Tongue (tissue), 2 donors: ENCODE measurements around the gene IL36B. TPM values are rescaled to one million over a fixed set of nuclear protein-coding genes. Genes with fewer than 3 reads are reported as not detected.

ENCODE experiments used
- DNase-seq: peaks from one replicate; pipeline ENCODE4 v3.0.0-alpha.2; 2015
- total RNA-seq: library from RNA; depleted of rRNA; stranded (reverse); fragments of >200 nt; gene quantifications from one replicate; pipeline ENCODE4 v1.2.3, GENCODE V29; 2014

IL36B gene
- total RNA-seq, 1 donor from 2014 or later: not detected

DNA sequence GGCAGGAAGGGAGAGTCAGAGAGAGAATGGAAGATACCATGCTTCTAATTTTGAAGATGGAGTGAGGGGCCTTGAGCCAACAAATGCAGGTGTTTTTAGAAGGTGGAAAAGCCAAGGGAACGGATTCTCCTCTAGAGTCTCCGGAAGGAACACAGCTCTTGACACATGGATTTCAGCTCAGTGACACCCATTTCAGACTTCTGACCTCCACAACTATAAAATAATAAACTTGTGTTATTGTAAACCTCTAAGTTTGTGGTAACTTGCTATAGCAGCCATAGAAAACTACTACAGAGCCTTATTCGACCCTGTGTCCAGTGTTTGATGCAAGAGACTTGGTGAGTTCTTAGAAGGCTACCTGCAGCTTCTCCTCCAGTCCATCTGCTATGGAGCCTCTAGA, 22.9 kb upstream of the IL36B start:
- DNase-seq: no peak

DNA sequence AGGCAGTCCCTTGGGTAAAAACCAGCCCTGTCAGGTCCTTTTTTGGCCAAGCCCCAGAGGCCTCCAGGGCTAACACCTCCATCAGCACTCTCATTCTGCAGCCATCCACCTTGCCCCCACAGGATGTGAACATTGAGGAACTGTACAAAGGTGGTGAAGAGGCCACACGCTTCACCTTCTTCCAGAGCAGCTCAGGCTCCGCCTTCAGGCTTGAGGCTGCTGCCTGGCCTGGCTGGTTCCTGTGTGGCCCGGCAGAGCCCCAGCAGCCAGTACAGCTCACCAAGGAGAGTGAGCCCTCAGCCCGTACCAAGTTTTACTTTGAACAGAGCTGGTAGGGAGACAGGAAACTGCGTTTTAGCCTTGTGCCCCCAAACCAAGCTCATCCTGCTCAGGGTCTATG, 22.4 kb upstream of the IL36B start:
- DNase-seq: no peak

DNA sequence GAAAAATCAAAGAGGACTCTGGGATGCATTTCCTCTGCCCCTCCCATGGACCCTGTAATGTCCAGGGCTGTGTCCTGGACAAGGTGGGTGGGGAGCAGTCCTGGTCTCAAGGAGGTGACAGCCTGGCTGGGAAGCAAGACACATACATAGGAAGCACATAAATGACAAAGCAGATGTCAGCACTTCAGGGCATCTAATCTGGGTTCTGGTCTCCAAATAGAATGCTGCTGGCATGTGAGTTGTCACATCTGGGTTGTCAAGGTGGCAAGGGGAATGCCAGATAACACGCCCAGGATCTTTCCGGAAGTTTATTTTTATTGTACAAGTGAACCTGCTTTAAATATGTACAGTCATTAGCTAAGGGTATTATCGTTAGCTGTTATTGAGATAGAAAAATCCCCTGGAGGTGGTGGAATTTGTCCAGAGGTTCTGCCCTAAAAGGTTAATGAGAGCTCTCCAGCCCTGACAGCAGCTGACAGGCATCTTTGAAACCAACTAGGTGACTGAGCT, 20.7 kb upstream of the IL36B start:
- no peak for DNase-seq

DNA sequence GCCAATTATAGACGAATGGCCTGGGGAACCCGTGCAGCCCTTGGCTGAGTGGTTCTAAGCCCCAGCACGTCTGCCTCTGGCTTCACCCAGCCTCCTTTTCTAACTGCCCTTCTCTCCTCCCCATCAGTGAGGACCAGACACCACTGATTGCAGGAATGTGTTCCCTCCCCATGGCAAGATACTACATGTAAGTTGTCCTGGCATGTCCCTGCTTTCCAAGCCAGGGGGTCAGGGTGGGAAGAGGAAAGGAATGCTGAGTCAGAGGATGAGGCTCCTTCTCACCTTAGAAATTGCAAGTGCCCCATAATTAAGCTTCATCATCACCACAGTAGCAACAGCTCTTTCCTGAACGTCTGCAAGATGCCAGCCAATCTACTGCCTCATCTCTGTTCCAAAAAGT, 19.9 kb upstream of the IL36B start:
- DNase-seq: no peak

DNA sequence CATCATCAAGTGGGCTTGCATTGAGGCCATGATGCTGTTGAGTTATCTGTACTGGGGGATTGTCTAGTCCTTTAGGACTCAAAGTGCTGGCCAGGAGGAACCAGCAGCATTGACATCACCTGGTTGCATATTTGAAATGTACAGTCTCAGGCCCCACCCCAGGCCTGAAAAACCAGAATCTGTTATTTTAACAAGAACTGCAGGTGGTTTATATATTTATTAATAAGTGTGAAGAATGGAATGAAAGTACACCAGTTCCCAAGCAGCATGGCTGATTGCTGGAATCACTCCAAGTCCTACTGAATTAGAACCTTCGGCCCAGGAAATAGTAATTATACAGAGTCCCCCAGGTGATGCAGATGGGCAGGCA, 17.9 kb upstream of the IL36B start:
- DNase-seq: no peak

DNA sequence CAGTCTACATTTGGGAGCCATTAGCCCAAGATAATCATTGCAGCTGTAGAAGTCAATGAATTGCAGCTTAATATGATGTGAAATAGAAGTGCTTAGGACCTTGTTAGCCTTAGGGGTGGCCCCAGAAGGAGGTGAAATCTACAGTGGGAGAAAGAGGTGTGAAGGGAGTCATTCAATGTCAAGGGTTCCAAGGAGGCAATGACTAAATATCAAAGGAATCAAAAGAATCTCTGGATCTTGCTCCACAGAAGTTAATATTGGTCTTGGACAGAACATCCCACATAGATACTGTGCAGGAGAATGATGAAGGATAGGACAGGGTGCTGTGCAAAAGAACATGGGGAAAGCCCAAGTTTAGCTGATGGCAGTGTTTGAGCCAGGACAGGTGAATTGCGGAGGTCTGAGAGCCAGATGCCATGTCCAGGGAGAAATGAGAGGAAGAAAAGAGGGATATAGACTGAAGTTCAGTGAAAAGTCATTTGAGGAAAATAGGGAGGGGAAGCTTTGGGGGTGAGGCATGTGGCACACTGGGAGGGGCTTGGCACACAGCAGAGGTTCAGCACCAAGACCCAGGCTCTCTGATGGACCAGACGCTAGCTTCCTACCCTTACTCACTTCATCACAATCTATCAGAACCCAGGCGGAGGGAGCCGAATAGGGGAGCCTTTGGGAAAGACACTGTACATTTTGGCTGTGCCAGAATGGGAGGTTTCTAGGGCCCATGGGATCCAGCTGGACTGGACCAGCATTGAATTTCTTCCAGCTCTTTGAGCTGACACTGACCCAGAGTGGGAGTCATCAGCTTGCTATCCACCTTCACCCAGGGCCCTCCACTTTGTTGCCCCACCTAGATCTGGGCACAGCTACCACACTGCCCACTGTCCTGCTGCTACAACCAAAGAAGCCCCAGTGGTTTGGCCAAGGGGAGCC, 17.3 kb upstream of the IL36B start:
- no peak for DNase-seq

DNA sequence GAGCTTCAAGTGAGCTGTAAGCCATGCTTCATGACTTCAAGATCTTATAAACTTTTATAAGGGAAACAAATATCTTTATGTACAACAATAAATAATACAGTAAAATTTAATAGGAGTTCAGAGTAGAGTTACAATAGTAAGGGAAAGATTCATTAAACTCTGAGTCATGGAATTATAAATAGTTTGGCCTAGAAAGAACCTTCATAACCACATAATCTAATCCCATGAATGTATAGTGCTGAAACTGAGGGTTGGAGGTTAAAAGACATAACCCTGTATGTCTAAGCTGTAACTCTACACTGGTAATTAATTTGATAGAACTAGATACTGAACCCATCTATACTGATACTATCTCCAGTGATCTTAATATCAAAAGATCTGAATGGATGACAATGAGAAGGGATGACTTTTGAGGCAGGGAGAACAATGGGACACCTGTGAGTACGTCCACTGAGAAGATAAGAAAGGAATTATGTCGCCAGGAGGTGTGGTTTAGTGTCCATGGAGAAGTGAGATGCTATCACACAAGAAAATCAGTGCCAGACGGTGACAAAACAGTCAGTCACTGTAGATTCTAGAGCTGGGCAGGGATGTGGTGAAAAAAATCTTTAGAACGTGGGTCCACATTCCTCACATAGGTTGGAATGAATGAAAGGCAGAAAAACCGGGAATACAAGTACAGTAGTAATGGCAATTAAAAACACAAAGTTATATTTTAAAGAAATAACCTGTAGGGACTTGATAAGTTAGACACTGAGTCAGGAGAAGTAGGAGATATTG, 16.2 kb upstream of the IL36B start:
- DNase-seq: no peak

DNA sequence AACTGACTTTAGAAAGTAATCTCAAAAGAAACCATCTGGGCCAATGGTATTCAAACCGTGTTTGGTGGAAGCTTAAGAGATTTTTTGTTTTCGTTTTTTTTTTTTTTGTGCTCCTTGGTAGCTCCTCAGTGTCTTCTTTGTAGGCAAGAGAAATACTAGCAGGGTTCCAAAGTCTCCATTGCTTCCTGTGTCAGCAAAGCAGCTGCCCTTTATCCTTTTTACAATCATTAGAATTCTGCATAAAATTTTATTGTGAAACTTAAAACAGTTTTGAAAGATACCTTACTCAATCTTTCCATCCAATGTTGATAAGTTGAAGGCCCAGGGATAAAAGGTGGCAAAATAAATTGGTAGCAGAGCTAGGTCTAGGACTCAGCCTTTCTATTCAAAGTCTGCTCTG, 15.6 kb upstream of the IL36B start:
- DNase-seq: no peak

DNA sequence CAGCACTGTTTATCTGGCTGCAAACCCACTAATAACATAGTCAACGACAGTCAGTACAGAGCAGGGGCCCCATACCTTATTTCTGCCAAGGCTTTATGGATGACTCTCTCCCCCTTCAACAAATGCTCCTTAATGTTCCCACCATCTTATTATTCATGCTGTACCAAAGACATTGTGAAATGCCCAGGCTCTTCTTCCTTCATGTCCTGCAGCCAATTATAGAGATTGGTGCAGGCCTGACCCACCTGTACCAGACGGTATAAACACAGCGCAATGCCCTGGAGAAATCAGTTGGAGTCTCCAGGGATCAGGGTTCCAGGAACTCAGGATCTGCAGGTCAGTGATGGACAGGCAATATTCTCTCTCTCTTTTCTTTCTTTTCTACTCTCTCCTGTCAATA, 15.0 kb upstream of the IL36B start, which contains the start of gene IL1F10:
IL1F10 (plus strand) TSS at position 290 of the 400 bp plus-strand sequence. CDS start 4,769 bp downstream, outside the sequence.
- DNase-seq: no peak

DNA sequence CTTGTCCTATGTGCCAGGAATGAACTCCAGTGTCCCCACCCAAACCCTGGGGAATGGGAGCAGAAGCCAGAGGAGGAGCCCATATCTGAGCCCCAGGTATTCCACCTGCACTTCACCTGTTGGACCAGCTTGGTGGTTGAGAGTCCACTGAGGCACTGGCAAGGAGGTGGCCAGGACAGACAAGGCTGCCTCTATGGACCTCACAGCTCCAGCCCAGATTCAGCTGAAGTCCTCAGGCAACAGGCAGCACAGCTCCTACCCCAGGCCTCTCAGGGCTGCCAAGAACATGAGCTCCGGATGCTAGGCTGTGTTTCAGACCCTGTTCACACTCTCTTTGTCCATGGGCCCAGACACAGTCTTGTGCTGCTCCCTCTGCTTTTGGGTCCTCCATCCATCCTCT, 12.2 kb upstream of the IL36B start:
- no peak for DNase-seq

DNA sequence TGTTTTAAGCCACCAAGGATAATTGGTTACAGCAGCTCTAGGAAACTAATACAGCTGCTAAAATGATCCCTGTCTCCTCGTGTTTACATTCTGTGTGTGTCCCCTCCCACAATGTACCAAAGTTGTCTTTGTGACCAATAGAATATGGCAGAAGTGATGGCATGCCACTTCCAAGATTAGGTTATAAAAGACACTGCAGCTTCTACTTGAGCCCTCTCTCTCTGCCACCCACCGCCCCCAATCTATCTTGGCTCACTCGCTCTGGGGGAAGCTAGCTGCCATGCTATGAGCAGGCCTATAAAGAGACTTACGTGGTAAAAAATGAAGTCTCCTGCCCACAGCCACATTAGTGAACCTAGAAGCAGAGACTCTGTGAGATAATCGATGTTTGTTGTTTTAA, 11.6 kb upstream of the IL36B start:
- DNase-seq: no peak

DNA sequence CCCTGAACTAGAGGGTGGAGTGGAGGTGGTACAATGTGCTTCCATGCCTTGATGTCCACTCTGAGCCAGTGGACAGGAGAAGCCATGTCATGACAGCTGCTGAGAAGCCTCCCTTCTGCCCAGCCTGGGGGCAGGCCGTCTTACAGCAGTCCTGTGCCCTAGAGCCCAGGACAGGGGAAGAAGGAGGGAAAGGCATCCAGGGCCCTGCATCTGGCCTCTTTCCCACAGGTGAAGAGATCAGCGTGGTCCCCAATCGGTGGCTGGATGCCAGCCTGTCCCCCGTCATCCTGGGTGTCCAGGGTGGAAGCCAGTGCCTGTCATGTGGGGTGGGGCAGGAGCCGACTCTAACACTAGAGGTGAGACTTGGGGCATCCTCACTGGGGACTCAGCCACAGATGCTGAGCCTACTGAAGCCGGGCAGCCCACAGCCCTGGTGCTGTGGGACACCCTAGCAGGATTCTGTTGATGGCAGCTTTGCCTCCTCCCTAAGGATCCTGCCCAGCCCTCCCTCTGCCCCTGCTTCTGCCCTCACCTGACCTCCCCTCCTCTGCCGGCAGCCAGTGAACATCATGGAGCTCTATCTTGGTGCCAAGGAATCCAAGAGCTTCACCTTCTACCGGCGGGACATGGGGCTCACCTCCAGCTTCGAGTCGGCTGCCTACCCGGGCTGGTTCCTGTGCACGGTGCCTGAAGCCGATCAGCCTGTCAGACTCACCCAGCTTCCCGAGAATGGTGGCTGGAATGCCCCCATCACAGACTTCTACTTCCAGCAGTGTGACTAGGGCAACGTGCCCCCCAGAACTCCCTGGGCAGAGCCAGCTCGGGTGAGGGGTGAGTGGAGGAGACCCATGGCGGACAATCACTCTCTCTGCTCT, 9.5 kb upstream of the IL36B start:
- DNase-seq: no peak

DNA sequence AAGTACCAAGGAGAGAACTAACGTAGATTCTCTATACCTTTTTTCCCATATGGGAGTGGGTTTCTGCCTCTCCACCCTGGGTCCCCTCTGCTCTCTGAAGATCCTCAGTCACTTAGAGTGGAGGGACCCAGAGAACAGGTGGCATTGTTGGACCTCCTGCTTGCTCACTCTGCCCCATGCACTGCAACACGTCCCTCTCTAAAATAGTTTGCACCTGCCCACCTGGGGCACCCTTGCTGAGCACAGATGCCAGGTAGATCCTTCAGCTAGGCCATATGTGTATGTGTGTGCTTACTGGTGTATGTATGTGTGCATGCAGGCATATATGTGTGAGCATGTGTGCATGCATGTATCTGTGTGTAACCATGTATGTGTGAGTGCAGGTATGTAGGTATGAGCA, 8.6 kb upstream of the IL36B start:
- DNase-seq: no peak

DNA sequence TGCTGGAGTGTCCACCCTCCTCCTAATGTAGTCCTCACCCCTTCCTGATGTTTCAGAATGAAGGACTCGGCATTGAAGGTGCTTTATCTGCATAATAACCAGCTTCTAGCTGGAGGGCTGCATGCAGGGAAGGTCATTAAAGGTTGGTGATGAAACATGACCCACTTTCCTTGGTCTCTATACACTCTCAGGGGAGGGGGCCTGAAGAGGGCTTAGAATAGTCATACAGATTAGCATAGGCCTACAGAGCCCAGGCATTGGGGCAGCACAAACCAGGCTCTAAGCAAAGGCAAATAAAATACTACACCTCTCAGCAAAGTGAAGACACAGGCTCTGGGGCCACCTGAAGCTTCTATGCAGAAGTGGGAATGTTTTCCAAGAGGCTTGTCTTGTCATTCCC, 8.1 kb upstream of the IL36B start:
- DNase-seq: no peak

DNA sequence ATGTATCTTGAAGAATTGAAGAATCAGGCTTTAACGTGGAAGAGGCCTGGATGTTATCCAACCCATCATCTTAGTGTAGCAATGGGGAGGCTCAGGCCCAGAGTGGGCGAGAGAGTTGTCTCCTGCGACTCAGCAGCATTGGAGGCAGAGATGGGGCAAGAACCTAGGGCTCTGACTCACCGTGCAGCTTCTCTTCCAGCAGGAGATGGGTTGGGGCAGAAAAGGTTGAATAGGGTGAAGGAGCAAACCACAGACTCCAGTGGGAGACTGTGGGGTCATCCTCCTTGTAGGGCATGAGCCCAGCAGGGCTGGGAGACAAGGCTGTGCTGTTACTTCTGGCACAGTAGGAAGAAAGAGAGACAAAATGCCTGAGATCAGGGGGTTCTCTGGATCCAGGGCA, 7.7 kb upstream of the IL36B start:
- no peak for DNase-seq

DNA sequence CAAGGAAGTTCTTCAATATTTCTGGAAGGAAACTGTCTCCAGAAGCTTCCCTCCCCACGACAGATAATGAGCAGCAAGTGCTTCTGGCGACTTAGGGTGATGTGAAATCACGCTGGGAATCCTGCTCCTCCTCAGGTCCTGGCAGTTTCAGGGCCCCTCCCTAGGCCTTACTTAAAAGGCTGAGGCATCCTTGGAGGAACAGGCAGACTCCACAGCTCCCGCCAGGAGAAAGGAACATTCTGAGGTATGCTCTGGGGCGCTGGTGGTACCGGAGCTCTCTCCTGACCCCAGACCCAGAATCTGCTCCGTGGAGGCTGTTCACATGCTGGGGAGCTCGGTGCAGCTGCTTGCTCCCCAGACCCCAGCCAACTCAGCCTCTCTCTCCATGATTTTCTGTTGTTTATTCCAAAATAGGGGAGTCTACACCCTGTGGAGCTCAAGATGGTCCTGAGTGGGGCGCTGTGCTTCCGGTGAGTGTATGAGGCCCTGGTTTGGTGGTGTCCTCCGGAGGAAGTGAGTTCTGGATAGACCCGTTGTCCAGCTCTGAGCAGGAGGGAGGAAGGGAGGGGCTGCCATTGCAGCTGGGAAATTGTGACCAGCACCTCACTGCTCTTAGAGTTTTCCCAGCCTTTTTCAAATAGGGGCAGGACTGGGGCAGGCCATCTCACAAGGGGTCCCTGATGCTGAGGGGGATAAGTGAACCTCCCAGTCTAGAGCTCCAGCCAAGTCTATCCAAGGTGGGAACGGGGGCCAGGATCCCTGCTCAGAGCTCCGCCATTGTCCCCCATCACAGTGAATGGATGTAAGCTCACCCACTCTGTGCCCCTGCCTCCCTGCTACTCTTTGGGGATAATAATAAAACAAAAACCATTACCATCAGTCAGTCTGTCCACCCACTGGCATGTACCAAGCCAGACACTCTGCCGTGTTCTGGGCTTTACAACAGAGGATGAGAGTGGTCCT, 6.6 kb upstream of the IL36B start, which contains the start of gene IL36RN:
IL36RN (plus strand) TSS at position 201 of the 963 bp plus-strand sequence; CDS start at position 442, 241 bp downstream.
- no peak for DNase-seq

DNA sequence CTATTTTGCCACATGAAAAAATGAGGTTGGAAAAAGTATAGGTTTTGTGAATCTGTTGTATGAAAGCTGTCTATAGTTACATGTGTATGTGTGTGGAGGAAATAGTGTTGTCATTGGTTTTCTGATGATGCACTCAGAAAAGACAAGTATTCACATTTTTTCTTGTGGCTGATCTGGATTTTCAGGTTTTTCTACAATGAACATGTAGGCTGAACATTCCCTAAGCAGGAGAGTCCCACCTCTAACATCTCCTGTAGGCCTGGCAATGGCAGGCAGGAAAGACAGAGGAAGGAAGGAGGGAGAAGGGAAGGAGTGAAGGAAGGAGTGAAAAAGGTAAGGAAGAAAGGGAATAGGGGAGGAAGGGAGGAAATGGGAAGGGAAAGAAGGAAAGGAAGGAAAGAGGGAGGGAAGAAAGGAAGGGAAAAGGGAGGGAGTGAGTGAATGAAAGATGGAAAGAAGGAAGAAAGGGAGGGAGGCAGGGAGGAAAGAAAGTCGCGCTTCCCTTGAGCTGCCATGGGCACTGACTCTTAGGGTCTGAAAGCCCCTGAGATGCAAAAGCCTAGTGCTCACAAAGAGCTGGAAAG, 5.8 kb upstream of the IL36B start:
- peak; percentile 60 for DNase-seq

DNA sequence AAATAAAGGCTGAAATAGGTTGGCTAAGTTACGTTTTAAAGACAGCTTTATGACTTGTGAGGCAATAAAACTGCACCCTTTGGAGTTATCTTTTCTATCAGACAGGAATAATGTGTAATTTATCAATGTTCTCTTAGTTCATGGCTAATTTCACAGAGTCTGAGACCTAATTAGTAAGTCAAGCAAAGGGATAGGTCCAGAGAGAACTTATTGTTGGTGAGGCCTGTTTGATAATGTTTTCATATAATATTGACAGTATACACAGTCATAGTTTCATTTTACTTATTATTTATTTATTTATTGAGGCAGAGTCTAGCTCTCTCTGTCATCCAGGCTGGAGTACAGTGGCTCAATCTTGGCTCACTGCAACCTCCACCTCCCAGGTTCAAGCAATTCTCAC, 4.5 kb upstream of the IL36B start:
- DNase-seq: no peak

DNA sequence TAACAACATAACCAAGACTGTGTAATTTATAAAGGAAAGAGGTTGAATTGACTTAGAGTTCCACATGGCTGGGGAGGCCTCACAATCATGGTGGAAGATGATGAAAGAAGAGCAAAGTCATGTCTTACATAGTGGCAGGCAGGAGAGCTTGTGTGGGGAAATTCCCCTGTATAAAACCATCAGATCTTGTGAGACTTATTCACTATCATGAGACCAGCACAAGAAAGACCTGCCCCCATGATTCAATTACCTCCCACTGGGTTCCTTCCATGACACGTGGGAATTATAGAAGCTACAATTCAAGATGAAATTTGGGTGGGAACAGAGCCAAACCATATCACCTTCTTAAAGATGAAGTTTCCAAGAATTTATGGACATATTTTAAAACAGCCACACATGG, 3.9 kb upstream of the IL36B start:
- DNase-seq: no peak

DNA sequence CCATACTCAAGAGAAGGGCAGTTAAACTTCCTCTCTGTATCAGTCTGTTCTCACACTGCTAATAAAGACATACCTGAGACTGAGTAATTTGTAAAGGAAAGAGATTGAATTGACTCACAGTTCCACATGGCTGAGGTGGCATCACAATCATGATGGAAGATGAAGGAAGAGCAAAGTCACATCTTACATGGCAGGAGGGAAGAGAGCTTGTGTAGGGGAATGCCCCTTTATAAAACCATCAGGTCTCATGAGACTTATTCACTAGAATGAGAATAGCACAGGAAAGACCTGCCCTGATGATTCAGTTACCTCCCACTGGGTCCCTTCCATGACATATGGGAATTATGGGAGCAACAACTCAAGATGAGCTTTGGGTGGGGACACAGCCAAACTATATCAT, 1.4 kb upstream of the IL36B start:
- no peak for DNase-seq

DNA sequence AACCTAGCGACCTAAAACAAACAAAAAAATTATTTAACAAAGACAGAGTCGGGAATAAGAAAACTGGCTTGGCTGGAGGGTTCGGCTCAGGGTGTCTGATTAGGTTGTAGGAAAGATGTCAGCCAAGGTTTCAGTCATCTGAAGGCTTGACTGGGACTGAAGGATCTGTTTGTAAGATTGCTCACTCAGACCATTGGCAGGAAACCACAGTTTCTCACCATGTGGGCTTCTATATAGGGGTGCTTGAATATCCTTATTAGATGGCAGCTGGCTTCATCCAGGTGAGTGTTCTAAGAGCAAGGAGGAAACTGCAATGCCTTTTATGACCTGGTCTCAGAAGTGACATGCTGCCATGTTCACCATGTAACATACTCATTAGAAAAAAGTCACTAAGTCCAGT, 999 bp upstream of the IL36B start:
- no peak for DNase-seq
